ENCODE measurements around the gene TMEM132A.

Gene TMEM132A

GRCh38 chr11:60924110-60924905 lies at the start of gene TMEM132A:
Gene TMEM132A, plus strand, starts transcription at chr11:60924460. Its CDS starts 174 bp downstream, at chr11:60924634.
- DNase-seq (ENCODE audit: low read depth in 1 of 2, low spot score in 1 of 2) = no peak

GRCh38 chr11:60875366-60876167 lies 48.7 kb upstream of the TMEM132A start:
- DNase-seq (ENCODE audit: low read depth in 1 of 2, low spot score in 1 of 2) = no peak

- no peak for DNase-seq (ENCODE audit: low read depth in 1 of 2, low spot score in 1 of 2)
These were observed 48.1 kb upstream of the TMEM132A start for GRCh38 chr11:60876168-60876485.

- DNase-seq (ENCODE audit: low read depth in 1 of 2, low spot score in 1 of 2) = no peak
These were observed 45.8 kb upstream of the TMEM132A start for GRCh38 chr11:60878245-60879101.

- DNase-seq (ENCODE audit: low read depth in 1 of 2, low spot score in 1 of 2) = no peak
These were observed 45.2 kb upstream of the TMEM132A start for GRCh38 chr11:60879104-60879503.

GRCh38 chr11:60879971-60880588 lies 44.2 kb upstream of the TMEM132A start:
- DNase-seq (ENCODE audit: low read depth in 1 of 2, low spot score in 1 of 2) = no peak

GRCh38 chr11:60880643-60881282 lies 43.5 kb upstream of the TMEM132A start:
- no peak for DNase-seq (ENCODE audit: low read depth in 1 of 2, low spot score in 1 of 2)

- DNase-seq (ENCODE audit: low read depth in 1 of 2, low spot score in 1 of 2) = no peak
These were observed 36.7 kb upstream of the TMEM132A start for GRCh38 chr11:60887556-60887955.

GRCh38 chr11:60889869-60890311 lies 34.4 kb upstream of the TMEM132A start:
- DNase-seq (ENCODE audit: low read depth in 1 of 2, low spot score in 1 of 2) = no peak

GRCh38 chr11:60890696-60891095 lies 33.6 kb upstream of the TMEM132A start:
- no peak for DNase-seq (ENCODE audit: low read depth in 1 of 2, low spot score in 1 of 2)

GRCh38 chr11:60891103-60891741 lies 33.0 kb upstream of the TMEM132A start:
- DNase-seq (ENCODE audit: low read depth in 1 of 2, low spot score in 1 of 2) = no peak

GRCh38 chr11:60895687-60896086 lies 28.6 kb upstream of the TMEM132A start:
- DNase-seq (ENCODE audit: low read depth in 1 of 2, low spot score in 1 of 2) = no peak

GRCh38 chr11:60897496-60897895 lies 26.8 kb upstream of the TMEM132A start:
- DNase-seq (ENCODE audit: low read depth in 1 of 2, low spot score in 1 of 2) = no peak

GRCh38 chr11:60899046-60899936 lies 25.0 kb upstream of the TMEM132A start:
- no peak for DNase-seq (ENCODE audit: low read depth in 1 of 2, low spot score in 1 of 2)

- no peak for DNase-seq (ENCODE audit: low read depth in 1 of 2, low spot score in 1 of 2)
These were observed 24.3 kb upstream of the TMEM132A start for GRCh38 chr11:60899977-60900376.

- DNase-seq (ENCODE audit: low read depth in 1 of 2, low spot score in 1 of 2) = no peak
These were observed 23.4 kb upstream of the TMEM132A start for GRCh38 chr11:60900673-60901404.

- no peak for DNase-seq (ENCODE audit: low read depth in 1 of 2, low spot score in 1 of 2)
These were observed 21.6 kb upstream of the TMEM132A start for GRCh38 chr11:60902625-60903024.

- no peak for DNase-seq (ENCODE audit: low read depth in 1 of 2, low spot score in 1 of 2)
These were observed 19.2 kb upstream of the TMEM132A start for GRCh38 chr11:60905047-60905446.

Data from stimulated activated CD4-positive, alpha-beta T cell treated with anti-CD3 and anti-CD28 coated beads, Interleukin-15, amount 100 ng/mL, for 1 hour (primary cell).